H1 (cell line): Measurements from ENCODE around the gene LITAFD. TPM values are rescaled to one million over a fixed set of nuclear protein-coding genes. Genes with fewer than 3 reads are reported as not detected.

Experiments
- CBX8 ChIP-seq: fragments of 300-800, 300-1000 bp; sonication (generic); IDR thresholded peaks from 2 replicates; pipeline ENCODE4 v1.7.1; 2016; ENCODE audit warnings: low read depth, low read length, borderline replicate concordance
- FOSL1 ChIP-seq: IDR thresholded peaks from 2 replicates; pipeline ENCODE4 v1.6.1; 2011; ENCODE audit warnings: mild to moderate bottlenecking, low read depth, low read length, moderate library complexity; ENCODE audit not compliant: insufficient read depth
- polyA plus RNA-seq, 7 experiments: library from polyadenylated mRNA; depleted of rRNA in 3 of 7; stranded (reverse) in 5 of 7; unstranded in 2 of 7; fragments of >200 nt in 5 of 7; fragments of 200-250 nt in 2 of 7; gene quantifications; 1 replicate in 5 of 7; 2 replicates in 1 of 7; 4 replicates in 1 of 7; pipeline versions ENCODE4 v1.2.1 to v1.2.3, GENCODE V29; 2011 to 2013; ENCODE audit warnings: missing spikeins in 2 of 7, mixed read lengths in 2 of 7
- total RNA-seq: library from RNA; stranded (reverse); fragmentation: NEBNext Ultra II Directional; extraction: Animal tissue kit (Norgen Biotek cat#: 25700); gene quantifications from 2 replicates; pipeline ENCODE4 v1.2.1, GENCODE V29; 2021

The LITAFD gene
- total and polyA plus RNA-seq, 2 of the 8 experiments (the other 6 are each of a cell fraction or from before 2014, with no cell fraction given), result not detected

DNA sequence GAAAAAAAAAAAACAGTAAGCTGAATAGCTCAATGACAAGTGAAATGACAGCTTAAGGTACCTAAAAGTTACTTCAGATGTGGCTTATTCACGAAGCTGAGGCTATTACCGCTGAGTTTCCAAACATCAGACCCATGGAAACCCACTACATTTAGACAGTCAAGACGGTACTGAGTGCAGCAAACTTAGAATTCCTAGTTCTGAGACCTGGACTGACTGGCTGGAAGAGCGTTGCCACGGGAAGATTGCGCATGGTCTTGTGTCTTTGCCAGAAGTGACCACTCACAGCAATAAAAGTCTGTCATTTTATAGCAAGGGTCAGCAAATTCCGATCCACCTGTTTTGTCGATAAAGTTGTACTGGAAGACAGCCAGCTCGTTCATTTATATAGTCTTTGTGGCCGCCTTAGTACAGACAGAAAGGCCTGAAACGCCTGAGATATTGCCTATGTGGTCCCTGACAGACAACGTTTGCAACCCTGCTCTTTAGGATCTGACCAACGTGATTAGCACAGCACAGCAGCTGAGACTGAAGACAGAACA lies 19.2 kb downstream of the LITAFD start (continued):
- no peak for TF ChIP-seq FOSL1
- no peak for TF ChIP-seq CBX8
